Heart left ventricle (tissue), 13 donors: ENCODE measurements around the gene OTOGL.

Experiments used
- CTCF ChIP-seq, 12 donors: fragments of 200-600 bp; sonication (generic) in 4 of 12; IDR thresholded peaks; one replicate each; pipeline versions ENCODE4 v1.5.0 to v1.8.0; 2018 to 2022; ENCODE audit warnings: antibody characterized with exemption in 12 of 12, mild to moderate bottlenecking in 5 of 12
- POLR2A ChIP-seq, 2 donors: fragments of 450-650 bp; IDR thresholded peaks; one replicate each; pipeline ENCODE4 v1.6.1; 2017; ENCODE audit warnings: antibody characterized with exemption in 2 of 2, mild to moderate bottlenecking in 2 of 2, moderate library complexity in 2 of 2
- donor health status: ischemic (EF 13 %, LVEDD 7.1; RV severe dilation, severe dysfunction).
- donor health status: DM: no; HTN: yes; CAD: no.
- donor health status: DM: no; HTN: no; CAD: no.
- donor health status: ischemic (EF 25% LVEDD 6.9; RV normal size, moderate dysfunction).
- donor health status: ischemic (EF 25% LVEDD 5.7; RV mildly dilated, moderate dysfunction).
- donor health status: ischemic (EF 35%, LVEDD 5.7; RV mildly dilated, moderate dysfunction).
- donor health status: nonischemic (EF 11% LVEDD 7.7; RV severe dilation, severe dysfunction).
- donor health status: DM: yes; HTN: yes; CAD: no.
- donor health status: PGD.
- donor health status: ischemic (EF 29% LVEDD 5.4; RV normal size, mild dysfunction).
- donor health status: nonischemic (EF 23%, LVEDD 6.1; RV moderate dilation, normal function).

GRCh38 chr12:80198782-80199337, 99.5 kb downstream of the OTOGL start:
- TF ChIP-seq CTCF (IDR thresholded peaks at IDR 0.05) = no peak
- no peak for TF ChIP-seq POLR2A (IDR thresholded peaks at IDR 0.05)
